ENCODE data around the gene ORAI3.

Gene ORAI3

GRCh38 chr16:30986129-30986991, 37.5 kb downstream of the ORAI3 start:
- Mint-ChIP-seq H3K4me3 (no peak overlapping the region), H3K9me3 (no peaks in the 10 kb centered on the region), H3K27ac (peak overlapping the region; percentile 35), H3K36me3 (peaks cover 3% of the 10 kb centered on the region), H3K4me1 (no peaks in the 10 kb centered on the region), H3K27me3 (no peaks in the 10 kb centered on the region)

- Mint-ChIP-seq H3K27ac (no peak overlapping the region), H3K9me3 (no peaks in the 10 kb centered on the region), H3K27me3 (no peaks in the 10 kb centered on the region), H3K4me1 (no peaks in the 10 kb centered on the region), H3K4me3 (no peak overlapping the region), H3K36me3 (peaks cover 3% of the 10 kb centered on the region)
These were observed 38.8 kb downstream of the ORAI3 start for GRCh38 chr16:30987581-30988190.

GRCh38 chr16:30989469-30990047, 40.7 kb downstream of the ORAI3 start:
- H3K4me3 Mint-ChIP-seq: no peak overlapping the region
- no peaks in the 10 kb centered on the region for H3K36me3 Mint-ChIP-seq
- H3K4me1 Mint-ChIP-seq: no peaks in the 10 kb centered on the region
- H3K9me3 Mint-ChIP-seq: no peaks in the 10 kb centered on the region
- no peak overlapping the region for H3K27ac Mint-ChIP-seq
- H3K27me3 Mint-ChIP-seq: no peaks in the 10 kb centered on the region

- Mint-ChIP-seq H3K9me3 (no peaks in the 10 kb centered on the region), H3K4me3 (no peak overlapping the region), H3K36me3 (no peaks in the 10 kb centered on the region), H3K27me3 (no peaks in the 10 kb centered on the region), H3K27ac (no peak overlapping the region), H3K4me1 (no peaks in the 10 kb centered on the region)
These were observed 41.2 kb downstream of the ORAI3 start for GRCh38 chr16:30990105-30990504.

- Mint-ChIP-seq H3K27me3 (no peaks in the 10 kb centered on the region), H3K4me3 (no peak overlapping the region), H3K9me3 (no peaks in the 10 kb centered on the region), H3K4me1 (peaks cover under 1% of the 10 kb centered on the region), H3K27ac (no peak overlapping the region), H3K36me3 (no peaks in the 10 kb centered on the region)
These were observed 42.2 kb downstream of the ORAI3 start for GRCh38 chr16:30991052-30991451.

- Mint-ChIP-seq H3K27me3 (no peaks in the 10 kb centered on the region), H3K4me3 (no peak overlapping the region), H3K27ac (no peak overlapping the region), H3K4me1 (peaks cover 4% of the 10 kb centered on the region), H3K36me3 (no peaks in the 10 kb centered on the region), H3K9me3 (no peaks in the 10 kb centered on the region)
These were observed 43.5 kb downstream of the ORAI3 start for GRCh38 chr16:30992276-30992780.

- no peaks in the 10 kb centered on the region for H3K27me3 Mint-ChIP-seq
- H3K27ac Mint-ChIP-seq: no peak overlapping the region
- no peaks in the 10 kb centered on the region for H3K36me3 Mint-ChIP-seq
- no peak overlapping the region for H3K4me3 Mint-ChIP-seq
- H3K4me1 Mint-ChIP-seq: peaks cover 4% of the 10 kb centered on the region
- H3K9me3 Mint-ChIP-seq: no peaks in the 10 kb centered on the region
These were observed 44.3 kb downstream of the ORAI3 start for GRCh38 chr16:30992931-30993816.

GRCh38 chr16:30995927-30996323, 47.1 kb downstream of the ORAI3 start:
- H3K4me3 Mint-ChIP-seq: peak overlapping the region; percentile 58
- H3K9me3 Mint-ChIP-seq: no peaks in the 10 kb centered on the region
- H3K27ac Mint-ChIP-seq: peak overlapping the region; percentile 37
- no peaks in the 10 kb centered on the region for H3K27me3 Mint-ChIP-seq
- peaks cover 4% of the 10 kb centered on the region for H3K4me1 Mint-ChIP-seq
- H3K36me3 Mint-ChIP-seq: no peaks in the 10 kb centered on the region

- peak overlapping the region; percentile 37 for H3K27ac Mint-ChIP-seq
- no peaks in the 10 kb centered on the region for H3K9me3 Mint-ChIP-seq
- H3K4me3 Mint-ChIP-seq: peak overlapping the region; percentile 73
- peaks cover 4% of the 10 kb centered on the region for H3K4me1 Mint-ChIP-seq
- no peaks in the 10 kb centered on the region for H3K36me3 Mint-ChIP-seq
- H3K27me3 Mint-ChIP-seq: no peaks in the 10 kb centered on the region
These were observed 47.6 kb downstream of the ORAI3 start for GRCh38 chr16:30996324-30996984.

- Mint-ChIP-seq H3K36me3 (no peaks in the 10 kb centered on the region), H3K27ac (no peak overlapping the region), H3K4me3 (peak overlapping the region; percentile 73), H3K4me1 (peaks cover 4% of the 10 kb centered on the region), H3K9me3 (no peaks in the 10 kb centered on the region), H3K27me3 (no peaks in the 10 kb centered on the region)
These were observed 48.3 kb downstream of the ORAI3 start for GRCh38 chr16:30996985-30997724.

GRCh38 chr16:30997725-30998711, 49.1 kb downstream of the ORAI3 start:
- no peak overlapping the region for H3K27ac Mint-ChIP-seq
- H3K9me3 Mint-ChIP-seq: no peaks in the 10 kb centered on the region
- H3K4me1 Mint-ChIP-seq: peaks cover 4% of the 10 kb centered on the region
- no peaks in the 10 kb centered on the region for H3K36me3 Mint-ChIP-seq
- H3K4me3 Mint-ChIP-seq: peak overlapping the region; percentile 33
- no peaks in the 10 kb centered on the region for H3K27me3 Mint-ChIP-seq

GRCh38 chr16:30998852-30999761, 50.2 kb downstream of the ORAI3 start:
- H3K27ac Mint-ChIP-seq: no peak overlapping the region
- H3K4me3 Mint-ChIP-seq: no peak overlapping the region
- peaks cover 4% of the 10 kb centered on the region for H3K4me1 Mint-ChIP-seq
- H3K36me3 Mint-ChIP-seq: no peaks in the 10 kb centered on the region
- H3K9me3 Mint-ChIP-seq: no peaks in the 10 kb centered on the region
- no peaks in the 10 kb centered on the region for H3K27me3 Mint-ChIP-seq
